ENCODE results near the gene PRRX2. TPM values are rescaled to one million over a fixed set of nuclear protein-coding genes. Genes with fewer than 3 reads are reported as not detected.

Gene PRRX2
- total and polyA plus RNA-seq, 2 of the 4 experiments (the other 2 are of a cell fraction): 12.7 to 35.5 TPM

DNA sequence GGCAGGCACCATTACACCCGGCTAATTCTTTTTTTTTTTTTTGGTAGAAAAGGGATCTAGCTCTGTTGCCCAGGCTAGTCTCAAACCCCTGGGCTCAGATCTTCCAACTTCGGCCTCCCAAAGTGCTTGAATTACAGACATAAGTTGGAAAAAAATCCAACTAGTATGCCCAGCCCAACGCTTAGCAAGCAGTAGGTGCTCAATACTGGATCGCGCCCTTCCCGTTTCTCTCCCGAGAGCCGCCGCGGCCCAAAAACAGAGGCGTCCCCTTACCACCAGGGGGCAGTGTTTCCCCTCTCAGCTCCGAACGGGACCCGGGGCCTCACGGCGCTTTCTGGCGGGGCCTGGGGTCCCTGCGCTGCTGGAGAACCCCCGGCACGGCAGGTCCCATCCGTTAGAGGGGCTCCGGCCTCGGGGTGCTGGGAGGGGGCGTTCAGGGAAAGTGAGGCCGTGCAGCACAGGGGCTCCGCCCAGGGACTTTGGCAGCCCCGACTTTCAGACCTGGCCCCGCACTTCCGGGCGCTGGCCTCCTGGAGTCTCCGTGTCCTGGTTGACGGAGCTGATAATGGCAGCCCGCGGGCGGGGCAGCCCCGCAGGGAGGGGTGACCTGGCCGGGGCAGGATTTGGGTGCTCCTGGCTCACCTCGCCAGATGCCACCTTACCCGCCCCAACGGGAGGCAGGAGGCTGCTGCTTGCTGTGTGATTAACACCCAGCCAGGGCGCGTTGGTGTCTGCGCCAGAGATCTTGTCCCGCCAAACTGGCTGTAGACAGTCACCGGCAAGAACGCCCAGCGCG lies 72.2 kb downstream of the PRRX2 start (continued):
- TF ChIP-seq, protein P1, sequence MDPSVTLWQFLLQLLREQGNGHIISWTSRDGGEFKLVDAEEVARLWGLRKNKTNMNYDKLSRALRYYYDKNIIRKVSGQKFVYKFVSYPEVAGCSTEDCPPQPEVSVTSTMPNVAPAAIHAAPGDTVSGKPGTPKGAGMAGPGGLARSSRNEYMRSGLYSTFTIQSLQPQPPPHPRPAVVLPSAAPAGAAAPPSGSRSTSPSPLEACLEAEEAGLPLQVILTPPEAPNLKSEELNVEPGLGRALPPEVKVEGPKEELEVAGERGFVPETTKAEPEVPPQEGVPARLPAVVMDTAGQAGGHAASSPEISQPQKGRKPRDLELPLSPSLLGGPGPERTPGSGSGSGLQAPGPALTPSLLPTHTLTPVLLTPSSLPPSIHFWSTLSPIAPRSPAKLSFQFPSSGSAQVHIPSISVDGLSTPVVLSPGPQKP (IDR thresholded peaks at IDR 0.05; ENCODE audit: borderline replicate concordance, low read depth, low read length): no peak

DNA sequence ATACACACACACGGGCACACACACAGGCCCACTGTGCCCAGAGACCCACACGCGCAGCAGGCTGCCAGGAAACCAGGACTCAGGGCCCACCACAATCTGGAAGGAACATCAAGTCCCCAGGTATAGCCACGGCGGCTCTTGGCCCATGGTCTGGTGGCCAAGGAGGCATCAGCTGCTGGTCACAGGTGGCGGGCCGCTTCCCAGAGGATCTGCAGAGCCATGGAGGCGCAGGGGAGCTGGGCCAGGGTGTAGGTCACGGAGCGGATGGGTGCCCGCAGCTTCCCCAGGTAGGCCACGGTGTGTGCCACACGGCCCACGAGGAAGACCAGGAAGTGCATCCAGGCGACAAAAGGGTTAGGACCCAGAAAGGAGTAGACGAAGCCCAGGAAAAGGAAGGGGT lies 74.0 kb downstream of the PRRX2 start:
- H4K20me1 ChIP-seq (ENCODE audit: insufficient read depth, low read length): no peaks in the 10 kb centered on the region
- H4K91ac ChIP-seq (ENCODE audit: insufficient read depth, low read depth, low read length): no peak overlapping the region
- H3K4me2 ChIP-seq (ENCODE audit: low read depth, low read length): no peak overlapping the region
- no peaks in the 10 kb centered on the region for H3K27me3 ChIP-seq (ENCODE audit: control insufficient read depth, insufficient read depth, low read length)
- H3K18ac ChIP-seq (ENCODE audit: low read depth, low read length): no peak overlapping the region
- H3K9me3 ChIP-seq (ENCODE audit: control insufficient read depth, insufficient read depth, low read length): no peaks in the 10 kb centered on the region
- ChIA-PET POLR2A (ENCODE audit: unreplicated experiment) (no interaction called here), CTCF (interaction anchor here (3.0 kb wide), 1 partner anchor 38 kb away, joined by 17 read pairs; no protein-coding TSS in a partner anchor)
- no peak overlapping the region; the same call in 2 of the 3 replicates for H2BK15ac ChIP-seq (ENCODE audit: low read depth, low read length)
- DNase-seq (no peak), ATAC-seq (ENCODE audit: low read depth) (no peak)
- peaks cover 5% of the 10 kb centered on the region for H3K4me1 ChIP-seq (ENCODE audit: control insufficient read depth, insufficient read depth, low read length)
- peaks cover 8% of the 10 kb centered on the region; the same call in 1 of the 2 replicates for H3K36me3 ChIP-seq (ENCODE audit: control insufficient read depth, insufficient read depth, low read length)
- H3K14ac ChIP-seq (replicated peaks; ENCODE audit: low read depth, low read length): no peak overlapping the region
- peaks cover 4% of the 10 kb centered on the region; the same call in 1 of the 2 replicates for H3K9me1 ChIP-seq (ENCODE audit: insufficient read depth, low read length)
- no peak overlapping the region for H3K4me3 ChIP-seq (ENCODE audit: insufficient read depth, low read depth, low read length)
- H3K79me1 ChIP-seq (ENCODE audit: low read depth in 1 of 2, low read length in 2 of 2): no peaks in the 10 kb centered on the region
- H4K5ac ChIP-seq (ENCODE audit: low read depth, low read length): no peak overlapping the region
- H3K23ac ChIP-seq (ENCODE audit: low read depth, low read length): no peak overlapping the region
- H2AK5ac ChIP-seq (ENCODE audit: low read depth, low read length): 0 out of 2 replicates have a peak overlapping the region, but pooled peaks have one; percentile 50
- H4K8ac ChIP-seq (ENCODE audit: low read depth in 2 of 2, low read length in 2 of 2): no peak overlapping the region
- in situ Hi-C loops (cut with MboI; ENCODE audit: low sequenced_read_pairs) (loop anchor here (5.0 kb wide), 1 partner anchor 43 kb away; no protein-coding TSS in a partner anchor), intact Hi-C loops (cut with micrococcal nuclease) (no loop called here), dilution Hi-C loops (cut with HindIII; ENCODE audit: low sequenced_read_pairs, unreplicated experiment) (no loop called here)
- no peak overlapping the region for H3K56ac ChIP-seq (ENCODE audit: extremely low read depth, insufficient read depth, low read length)
- 99% methylated on average over 12 of the region's 16 CpGs; no CpG with 5 or more reads in 1 of the 2 experiments for WGBS, 2 experiments (ENCODE audit: extremely low coverage in 2 of 2, insufficient read length in 1 of 2)
- H3K9ac ChIP-seq (ENCODE audit: low read depth, low read length): no peak overlapping the region
- BruUV-seq (replicated peaks): no TSS peak
- H2AK9ac ChIP-seq (replicated peaks; ENCODE audit: low read depth, low read length, poor library complexity): peak overlapping the region; percentile 42
- H3K4ac ChIP-seq (ENCODE audit: low read depth, low read length): no peak overlapping the region
- peak overlapping the region; percentile 32 for H2AFZ ChIP-seq (replicated peaks; ENCODE audit: low read length, poor library complexity)
- H3K27ac ChIP-seq (ENCODE audit: insufficient read depth, low read length): no peak overlapping the region
- no peak overlapping the region for H2BK5ac ChIP-seq (ENCODE audit: low read depth, low read length, poor library complexity, severe bottlenecking)
- H2BK20ac ChIP-seq (ENCODE audit: low read depth, low read length): no peak overlapping the region
- H2BK120ac ChIP-seq (ENCODE audit: low read depth, low read length): no peak overlapping the region
- TF ChIP-seq CEBPB (IDR thresholded peaks at IDR 0.05; ENCODE audit: low read depth, low read length): no peak
- no peak for TF ChIP-seq RCOR1 (IDR thresholded peaks at IDR 0.05; ENCODE audit: insufficient replicate concordance, low read length)
- TF ChIP-seq POLR2A (IDR thresholded peaks at IDR 0.05; ENCODE audit: low read depth, low read length): no peak
- TF ChIP-seq SMC3 (IDR thresholded peaks at IDR 0.05; ENCODE audit: low read depth, low read length): no peak
- TF ChIP-seq, protein P1 (IDR thresholded peaks at IDR 0.05; ENCODE audit: borderline replicate concordance, low read depth, low read length): no peak
- no peak for TF ChIP-seq FOS (IDR thresholded peaks at IDR 0.05; ENCODE audit: low read depth, low read length)
- TF ChIP-seq NFE2L2 (IDR thresholded peaks at IDR 0.05; ENCODE audit: low read depth, low read length): no peak
- no peak for TF ChIP-seq MAZ (IDR thresholded peaks at IDR 0.05; ENCODE audit: borderline replicate concordance, low read depth, low read length)
- TF ChIP-seq, protein P2, sequence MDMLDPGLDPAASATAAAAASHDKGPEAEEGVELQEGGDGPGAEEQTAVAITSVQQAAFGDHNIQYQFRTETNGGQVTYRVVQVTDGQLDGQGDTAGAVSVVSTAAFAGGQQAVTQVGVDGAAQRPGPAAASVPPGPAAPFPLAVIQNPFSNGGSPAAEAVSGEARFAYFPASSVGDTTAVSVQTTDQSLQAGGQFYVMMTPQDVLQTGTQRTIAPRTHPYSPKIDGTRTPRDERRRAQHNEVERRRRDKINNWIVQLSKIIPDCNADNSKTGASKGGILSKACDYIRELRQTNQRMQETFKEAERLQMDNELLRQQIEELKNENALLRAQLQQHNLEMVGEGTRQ (IDR thresholded peaks at IDR 0.05; ENCODE audit: low read depth, low read length): no peak

Measured in IMR-90 (cell line).